ENCODE data around the gene TNS3. TPM values are rescaled to one million over a fixed set of nuclear protein-coding genes. Genes with fewer than 3 reads are reported as not detected.

The TNS3 gene
- total and polyA plus RNA-seq, 2 of the 13 experiments (the other 11 are each of a cell fraction or from before 2014, with no cell fraction given), result 52.9 to 55.7 TPM

GRCh38 chr7:47518827-47519226, 63.1 kb downstream of the TNS3 start (continued):
- TF ChIP-seq HDAC1 (CRISPR knock-in tag; IDR thresholded peaks at IDR 0.05) (0 out of 2 replicates have a peak, but pooled peaks have one; percentile 54), RFXANK (CRISPR knock-in tag; IDR thresholded peaks at IDR 0.05) (no peak), RARA (CRISPR knock-in tag; IDR thresholded peaks at IDR 0.05) (peak; percentile 64), TFDP2 (CRISPR knock-in tag; IDR thresholded peaks at IDR 0.05) (no peak), PPARG (CRISPR knock-in tag; conservative IDR thresholded peaks at IDR 0.05) (0 out of 2 replicates have a peak, but pooled peaks have one; percentile 62), CREB3 (CRISPR knock-in tag; IDR thresholded peaks at IDR 0.05) (no peak), ARHGAP35 (CRISPR knock-in tag; IDR thresholded peaks at IDR 0.05; ENCODE audit: borderline replicate concordance) (no peak), DNMT3B (CRISPR knock-in tag; conservative IDR thresholded peaks at IDR 0.05) (no peak), CCAR2 (optimal IDR thresholded peaks at IDR 0.05; ENCODE audit: low read depth, low read length) (no peak), SPEN (CRISPR knock-in tag; IDR thresholded peaks at IDR 0.05; ENCODE audit: low read depth) (0 out of 2 replicates have a peak, but pooled peaks have one; percentile 19), TFDP1 (CRISPR knock-in tag; IDR thresholded peaks at IDR 0.05; ENCODE audit: borderline replicate concordance) (no peak), FOXP4 (CRISPR knock-in tag; IDR thresholded peaks at IDR 0.05) (peak; percentile 38; the same call in 1 of the 2 replicates), ZNF691 (CRISPR knock-in tag; IDR thresholded peaks at IDR 0.05; ENCODE audit: borderline replicate concordance, low read depth) (no peak), HINFP (CRISPR knock-in tag; IDR thresholded peaks at IDR 0.05; ENCODE audit: low read depth) (no peak), KDM4B (CRISPR knock-in tag; IDR thresholded peaks at IDR 0.05) (no peak), ZNF713 (CRISPR knock-in tag; IDR thresholded peaks at IDR 0.05) (no peak), FOXO1 (CRISPR knock-in tag; IDR thresholded peaks at IDR 0.05) (peak; percentile 39; the same call in 1 of the 2 replicates), NKX3-1 (CRISPR knock-in tag; IDR thresholded peaks at IDR 0.05) (no peak), CREM (IDR thresholded peaks at IDR 0.05) (peak; percentile 40; the same call in 1 of the 2 replicates), CREM (CRISPR knock-in tag; IDR thresholded peaks at IDR 0.05) (no peak), HNF1B (CRISPR knock-in tag; IDR thresholded peaks at IDR 0.05) (no peak)

All from HepG2 (cell line).